Progenitor cell of endocrine pancreas (in vitro differentiated cells): ENCODE measurements around the gene CYCS. TPM values are rescaled to one million over a fixed set of nuclear protein-coding genes. Genes with fewer than 3 reads are reported as not detected.
"Not testable (repeated sequence)": the region's sequence is repeated elsewhere in the genome, so short reads cannot be mapped to it uniquely, and the experiment has no call there.

Experiments used
- DNase-seq: peaks from one replicate; pipeline ENCODE4 v3.0.0; 2021; ENCODE audit warnings: low spot score; ENCODE audit not compliant: unreplicated experiment
- H3K27ac Mint-ChIP-seq: 2 replicates; pipeline ENCODE4 v1.8.0; 2021; ENCODE audit warnings: mild to moderate bottlenecking, moderate library complexity, mixed read lengths
- H3K27me3 Mint-ChIP-seq: 2 replicates; pipeline ENCODE4 v1.8.0; 2021; ENCODE audit warnings: mixed read lengths
- H3K36me3 Mint-ChIP-seq: 2 replicates; pipeline ENCODE4 v1.8.0; 2022; ENCODE audit warnings: mixed read lengths; ENCODE audit not compliant: insufficient read depth
- H3K4me1 Mint-ChIP-seq: 2 replicates; pipeline ENCODE4 v1.8.0; 2021; ENCODE audit warnings: low read depth, mixed read lengths
- H3K4me3 Mint-ChIP-seq: 2 replicates; pipeline ENCODE4 v1.8.0; 2021; ENCODE audit warnings: low read depth, mild to moderate bottlenecking, moderate library complexity, mixed read lengths
- H3K9me3 Mint-ChIP-seq: 2 replicates; pipeline ENCODE4 v1.8.0; 2021; ENCODE audit warnings: low read depth, mixed read lengths
- total RNA-seq: library from RNA; stranded (reverse); gene quantifications from 2 replicates; pipeline ENCODE4 v1.2.1, GENCODE V29; 2021
- TF ChIP-seq, protein P1 (sequence below): fragments of 200-600 bp; sonication (generic); IDR thresholded peaks from one replicate; pipeline ENCODE4 v1.5.0; 2021; ENCODE audit warnings: antibody characterized with exemption, mild to moderate bottlenecking; ENCODE audit not compliant: unreplicated experiment

The CYCS gene
- total RNA-seq, 1 donor from 2014 or later: 62.3 TPM

- Mint-ChIP-seq H3K4me1 (peaks cover 24% of the 10 kb centered on the region), H3K27me3 (no peaks in the 10 kb centered on the region), H3K4me3 (no peak overlapping the region), H3K9me3 (peaks cover 7% of the 10 kb centered on the region), H3K36me3 (peaks cover 4% of the 10 kb centered on the region), H3K27ac (no peak overlapping the region)
- TF ChIP-seq, protein P1, sequence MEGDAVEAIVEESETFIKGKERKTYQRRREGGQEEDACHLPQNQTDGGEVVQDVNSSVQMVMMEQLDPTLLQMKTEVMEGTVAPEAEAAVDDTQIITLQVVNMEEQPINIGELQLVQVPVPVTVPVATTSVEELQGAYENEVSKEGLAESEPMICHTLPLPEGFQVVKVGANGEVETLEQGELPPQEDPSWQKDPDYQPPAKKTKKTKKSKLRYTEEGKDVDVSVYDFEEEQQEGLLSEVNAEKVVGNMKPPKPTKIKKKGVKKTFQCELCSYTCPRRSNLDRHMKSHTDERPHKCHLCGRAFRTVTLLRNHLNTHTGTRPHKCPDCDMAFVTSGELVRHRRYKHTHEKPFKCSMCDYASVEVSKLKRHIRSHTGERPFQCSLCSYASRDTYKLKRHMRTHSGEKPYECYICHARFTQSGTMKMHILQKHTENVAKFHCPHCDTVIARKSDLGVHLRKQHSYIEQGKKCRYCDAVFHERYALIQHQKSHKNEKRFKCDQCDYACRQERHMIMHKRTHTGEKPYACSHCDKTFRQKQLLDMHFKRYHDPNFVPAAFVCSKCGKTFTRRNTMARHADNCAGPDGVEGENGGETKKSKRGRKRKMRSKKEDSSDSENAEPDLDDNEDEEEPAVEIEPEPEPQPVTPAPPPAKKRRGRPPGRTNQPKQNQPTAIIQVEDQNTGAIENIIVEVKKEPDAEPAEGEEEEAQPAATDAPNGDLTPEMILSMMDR: no peak
- no peak for DNase-seq
Measured at GRCh38 chr7:25168145-25168544, 43.1 kb upstream of the CYCS start.

DNA sequence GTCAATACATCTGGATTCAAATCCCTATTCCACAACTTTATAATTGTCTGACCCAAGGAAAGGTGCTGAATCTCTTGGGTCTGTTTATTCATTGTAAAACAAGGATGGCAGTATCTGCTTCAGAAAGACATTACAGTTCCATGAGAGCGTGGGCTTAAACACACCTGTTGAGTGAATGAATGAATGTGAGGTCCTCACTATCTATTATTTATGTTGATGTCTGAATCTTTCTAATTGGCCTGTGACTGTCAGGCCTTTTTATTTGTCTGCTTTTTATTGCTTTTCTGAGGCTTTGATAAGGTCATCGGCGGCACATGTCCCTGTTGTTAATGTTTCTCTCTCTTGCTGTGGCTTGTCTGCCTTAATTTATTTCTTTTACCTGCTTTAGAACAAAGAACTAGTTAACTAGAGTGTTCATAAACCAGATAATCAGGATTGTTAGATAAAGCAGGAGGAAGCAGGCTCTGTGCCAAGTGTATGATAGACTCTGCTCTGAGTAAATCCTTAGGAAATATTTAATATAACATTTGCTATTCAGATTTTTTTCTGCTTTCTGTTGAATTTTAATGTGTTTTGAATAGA lies 42.3 kb upstream of the CYCS start:
- Mint-ChIP-seq H3K4me3 (no peak overlapping the region), H3K4me1 (peaks cover 24% of the 10 kb centered on the region), H3K27me3 (no peaks in the 10 kb centered on the region), H3K27ac (no peak overlapping the region), H3K36me3 (peaks cover 4% of the 10 kb centered on the region), H3K9me3 (peaks cover 7% of the 10 kb centered on the region)
- no peak for DNase-seq
- TF ChIP-seq, protein P1: no peak

- H3K36me3 Mint-ChIP-seq, H3K9me3 Mint-ChIP-seq, H3K4me1 Mint-ChIP-seq, H3K27me3 Mint-ChIP-seq, DNase-seq, H3K4me3 Mint-ChIP-seq, H3K27ac Mint-ChIP-seq: not testable (repeated sequence)
- TF ChIP-seq, protein P1: peak; percentile 76
Measured at GRCh38 chr7:25159983-25160596, 35.0 kb upstream of the CYCS start.

GRCh38 chr7:25158966-25159365 lies 33.9 kb upstream of the CYCS start:
- no peak for DNase-seq
- H3K36me3 Mint-ChIP-seq: peaks cover 2% of the 10 kb centered on the region
- TF ChIP-seq, protein P1: no peak
- no peaks in the 10 kb centered on the region for H3K27me3 Mint-ChIP-seq
- no peaks in the 10 kb centered on the region for H3K9me3 Mint-ChIP-seq
- no peaks in the 10 kb centered on the region for H3K4me1 Mint-ChIP-seq
- H3K27ac Mint-ChIP-seq: no peak overlapping the region
- H3K4me3 Mint-ChIP-seq: no peak overlapping the region

DNA sequence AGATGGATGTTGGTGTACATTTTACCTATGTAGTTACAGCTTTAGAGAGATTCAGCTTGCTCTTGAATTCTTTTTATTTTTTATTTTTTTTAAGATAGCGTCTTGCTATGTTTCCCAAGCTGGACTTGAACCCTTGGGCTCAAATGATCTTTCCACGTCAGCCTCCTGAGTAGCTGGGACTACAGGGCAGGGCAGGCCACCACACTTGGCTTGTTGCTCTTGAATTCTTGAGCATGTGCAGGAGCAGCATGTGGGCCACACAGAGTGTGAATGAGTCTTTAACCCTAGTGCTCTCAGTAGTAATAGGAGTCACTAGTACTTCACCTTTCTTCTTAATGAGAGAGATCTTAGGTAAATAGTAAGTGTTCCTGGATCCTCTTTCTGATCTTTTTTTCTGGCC lies 26.7 kb upstream of the CYCS start:
- TF ChIP-seq, protein P1: no peak
- no peak overlapping the region for H3K27ac Mint-ChIP-seq
- no peaks in the 10 kb centered on the region for H3K9me3 Mint-ChIP-seq
- H3K36me3 Mint-ChIP-seq: peaks cover 4% of the 10 kb centered on the region
- H3K4me1 Mint-ChIP-seq: no peaks in the 10 kb centered on the region
- H3K27me3 Mint-ChIP-seq: no peaks in the 10 kb centered on the region
- H3K4me3 Mint-ChIP-seq: no peak overlapping the region
- no peak for DNase-seq
